Trophoblast cell (in vitro differentiated cells and primary cell): ENCODE measurements around the gene STX3. TPM values are rescaled to one million over a fixed set of nuclear protein-coding genes. Genes with fewer than 3 reads are reported as not detected.

Experiments
- DNase-seq, 2 donors: peaks; one replicate each; pipeline ENCODE4 v3.0.0-alpha.2; 2016
- H2AFZ ChIP-seq: 2 replicates; pipeline ENCODE4 v1.6.1; 2013; ENCODE audit warnings: low read length, moderate library complexity, mild to moderate bottlenecking; ENCODE audit not compliant: insufficient read depth, poor library complexity
- H2AK5ac ChIP-seq: 2 replicates; pipeline ENCODE4 v1.6.1; 2013; ENCODE audit warnings: mild to moderate bottlenecking, low read length
- H2BK120ac ChIP-seq: 2 replicates; pipeline ENCODE4 v1.6.1; 2013; ENCODE audit warnings: low read length, mild to moderate bottlenecking, moderate library complexity; ENCODE audit not compliant: insufficient read depth, poor library complexity
- H2BK12ac ChIP-seq: 2 replicates; pipeline ENCODE4 v1.6.1; 2013; ENCODE audit warnings: mild to moderate bottlenecking, low read length, moderate library complexity
- H2BK5ac ChIP-seq: 2 replicates; pipeline ENCODE4 v1.6.1; 2013; ENCODE audit warnings: low read length, low read depth, moderate library complexity, mild to moderate bottlenecking; ENCODE audit not compliant: poor library complexity
- H3K14ac ChIP-seq: 2 replicates; pipeline ENCODE4 v1.6.1; 2013; ENCODE audit warnings: mild to moderate bottlenecking, low read length
- H3K18ac ChIP-seq: 2 replicates; pipeline ENCODE4 v1.6.1; 2013; ENCODE audit warnings: mild to moderate bottlenecking, low read length
- H3K23ac ChIP-seq: 2 replicates; pipeline ENCODE4 v1.6.1; 2013; ENCODE audit warnings: low read length
- H3K27ac ChIP-seq: 2 replicates; pipeline ENCODE4 v1.5.1; 2013; ENCODE audit warnings: low read depth, mild to moderate bottlenecking, inconsistent platforms, low read length, moderate library complexity
- H3K27me3 ChIP-seq: 2 replicates; pipeline ENCODE4 v1.6.1; 2013; ENCODE audit warnings: inconsistent platforms, mild to moderate bottlenecking, low read length, moderate library complexity; ENCODE audit not compliant: insufficient read depth
- H3K36me3 ChIP-seq, 2 experiments: 1 replicate in 1 of 2; 2 replicates in 1 of 2; pipeline ENCODE4 v1.6.1; 2013; ENCODE audit warnings: low read length in 2 of 2, mild to moderate bottlenecking in 2 of 2, moderate library complexity in 1 of 2; ENCODE audit not compliant: insufficient read depth in 2 of 2, control insufficient read depth in 1 of 2
- H3K4ac ChIP-seq: 2 replicates; pipeline ENCODE4 v1.6.1; 2013; ENCODE audit warnings: low read depth, mild to moderate bottlenecking, low read length, moderate library complexity
- H3K4me1 ChIP-seq, 2 experiments: 1 replicate in 1 of 2; 2 replicates in 1 of 2; pipeline ENCODE4 v1.6.1; 2013; ENCODE audit warnings: low read length in 2 of 2, mild to moderate bottlenecking in 2 of 2, moderate library complexity in 1 of 2; ENCODE audit not compliant: insufficient read depth in 2 of 2, control insufficient read depth in 1 of 2
- H3K4me2 ChIP-seq: 2 replicates; pipeline ENCODE4 v1.6.1; 2013; ENCODE audit warnings: inconsistent platforms, mild to moderate bottlenecking, low read length, moderate library complexity
- H3K4me3 ChIP-seq: 2 replicates; pipeline ENCODE4 v1.5.1; 2013; ENCODE audit warnings: mild to moderate bottlenecking, low read depth, low read length, inconsistent platforms
- H3K79me1 ChIP-seq: one replicate; pipeline ENCODE4 v1.6.1; 2013; ENCODE audit warnings: low read length
- H3K79me2 ChIP-seq: 2 replicates; pipeline ENCODE4 v1.6.1; 2013; ENCODE audit warnings: low read length, mild to moderate bottlenecking; ENCODE audit not compliant: control insufficient read depth, insufficient read depth, poor library complexity
- H3K9ac ChIP-seq: 2 replicates; pipeline ENCODE4 v1.6.1; 2013; ENCODE audit warnings: mild to moderate bottlenecking, low read length
- H3K9me3 ChIP-seq: 2 replicates; pipeline ENCODE4 v1.6.1; 2013; ENCODE audit warnings: low read depth, mild to moderate bottlenecking, control low read depth, inconsistent platforms, low read length; ENCODE audit not compliant: insufficient read depth
- H4K12ac ChIP-seq: 2 replicates; pipeline ENCODE4 v1.6.1; 2013; ENCODE audit warnings: low read depth, mild to moderate bottlenecking, low read length, moderate library complexity
- H4K8ac ChIP-seq: 2 replicates; pipeline ENCODE4 v1.6.1; 2013; ENCODE audit warnings: low read depth, mild to moderate bottlenecking, low read length, moderate library complexity
- H4K91ac ChIP-seq: one replicate; pipeline ENCODE4 v1.6.1; 2013; ENCODE audit warnings: low read depth, mild to moderate bottlenecking, low read length, moderate library complexity
- WGBS: extraction: QIAGEN DNeasy Blood & Tissue Kit; methylation state at CpG from one replicate; pipeline ENCODE4 v1.1.7; 2013; ENCODE audit warnings: missing lambda C conversion rate; ENCODE audit not compliant: insufficient read length, insufficient coverage; ENCODE audit errors: extremely low coverage; 5-methylcytosine and 5-hydroxymethylcytosine counted together
- polyA plus RNA-seq: library from polyadenylated mRNA; stranded (reverse); fragments of 200-250 nt; gene quantifications from 2 replicates; pipeline ENCODE4 v1.2.3, GENCODE V29; 2013

Gene STX3
- 90.1 and 92.6 TPM in 2 replicates for polyA plus RNA-seq

- Histone ChIP-seq H3K18ac (peak within 1 kb of the TSS; percentile 94), H3K9ac (peak within 1 kb of the TSS; percentile 73), H3K14ac (peak within 1 kb of the TSS; percentile 96), H2AK5ac (peak within 1 kb of the TSS; percentile 28), H2BK120ac (peak within 1 kb of the TSS; percentile 95), H3K27ac (peak within 1 kb of the TSS; percentile 96), H3K4me3 (peak within 1 kb of the TSS; percentile 84), H2BK12ac (peak within 1 kb of the TSS; percentile 78), H4K12ac (peak within 1 kb of the TSS; percentile 85), H3K4me1 (peaks cover 6 to 23% of the 10 kb centered on the region in 2 experiments), H3K4me2 (peak within 1 kb of the TSS; percentile 89), H3K9me3 (no peaks in the 10 kb centered on the region), H2BK5ac (peak within 1 kb of the TSS; percentile 98), H3K27me3 (no peaks in the 10 kb centered on the region), H3K79me2 (peaks cover 21% of the 10 kb centered on the region), H3K36me3 (peaks cover 2 to 3% of the 10 kb centered on the region in 2 experiments), H4K8ac (peak within 1 kb of the TSS; percentile 95), H2AFZ (peak within 1 kb of the TSS; percentile 98), H3K79me1 (peaks cover 11% of the 10 kb centered on the region), H3K23ac (no peak within 1 kb of the TSS), H4K91ac (peak within 1 kb of the TSS; percentile 98), H3K4ac (peak within 1 kb of the TSS; percentile 81)
- peak; percentile 55 to 71 for DNase-seq
- WGBS, result no CpG with 5 or more reads among the region's 80 CpGs
Measured at GRCh38 chr11:59754859-59755700, at the start of gene STX3. TSS of gene STX3 (plus strand) at chr11:59755376. CDS start at chr11:59755606, 230 bp downstream.

GRCh38 chr11:59706518-59707285, 48.5 kb upstream of the STX3 start:
- H3K18ac ChIP-seq, result no peak overlapping the region
- no CpG with 5 or more reads among the region's 5 CpGs for WGBS

GRCh38 chr11:59707371-59707770, 47.8 kb upstream of the STX3 start:
- H2BK120ac ChIP-seq, result no peak overlapping the region
- no peaks in the 10 kb centered on the region for H3K79me2 ChIP-seq
- H4K91ac ChIP-seq, result no peak overlapping the region
- no peak overlapping the region for H3K18ac ChIP-seq
- no peak overlapping the region for H3K14ac ChIP-seq
- no peaks in the 10 kb centered on the region for H3K9me3 ChIP-seq
- no peaks in the 10 kb centered on the region for H3K27me3 ChIP-seq
- H3K36me3 ChIP-seq, result no peaks in the 10 kb centered on the region
- H2BK12ac ChIP-seq, result no peak overlapping the region
- no peak overlapping the region for H3K4me3 ChIP-seq
- H3K23ac ChIP-seq, result no peak overlapping the region
- no peak overlapping the region for H3K9ac ChIP-seq
- no peak for DNase-seq
- H3K79me1 ChIP-seq, result peaks cover 4% of the 10 kb centered on the region
- no peak overlapping the region for H3K4me2 ChIP-seq
- H4K8ac ChIP-seq, result no peak overlapping the region
- H3K4me1 ChIP-seq, result peaks cover 3% of the 10 kb centered on the region in 2 experiments
- H2BK5ac ChIP-seq, result peak overlapping the region; percentile 56
- WGBS, result no CpG with 5 or more reads among the region's 1 CpG
- H2AK5ac ChIP-seq, result no peak overlapping the region
- peak overlapping the region; percentile 64 for H3K27ac ChIP-seq
- H2AFZ ChIP-seq, result no peak overlapping the region
- no peak overlapping the region for H3K4ac ChIP-seq
- H4K12ac ChIP-seq, result no peak overlapping the region

More at GRCh38 chr11:59706518-59707285, 48.5 kb upstream of the STX3 start:
- Histone ChIP-seq H4K12ac (no peak overlapping the region), H2AK5ac (no peak overlapping the region), H2BK120ac (no peak overlapping the region), H4K91ac (no peak overlapping the region), H3K4me3 (no peak overlapping the region), H3K9ac (no peak overlapping the region), H3K27me3 (no peaks in the 10 kb centered on the region), H3K79me1 (peaks cover 4% of the 10 kb centered on the region), H3K14ac (no peak overlapping the region), H4K8ac (no peak overlapping the region), H2BK5ac (peak overlapping the region; percentile 56), H3K9me3 (no peaks in the 10 kb centered on the region), H3K4me1 (peaks cover 3% of the 10 kb centered on the region in 2 experiments), H3K79me2 (no peaks in the 10 kb centered on the region), H3K27ac (peak overlapping the region; percentile 64), H3K4me2 (no peak overlapping the region), H2BK12ac (no peak overlapping the region), H3K36me3 (no peaks in the 10 kb centered on the region), H2AFZ (no peak overlapping the region), H3K23ac (no peak overlapping the region), H3K4ac (no peak overlapping the region)
- peak; percentile 87 to 91 for DNase-seq

- Histone ChIP-seq H3K9ac (no peak overlapping the region), H3K4ac (no peak overlapping the region), H3K4me1 (peaks cover 3% of the 10 kb centered on the region in 2 experiments), H3K27ac (no peak overlapping the region), H3K18ac (no peak overlapping the region), H3K14ac (no peak overlapping the region), H3K36me3 (no peaks in the 10 kb centered on the region), H3K4me3 (no peak overlapping the region), H2BK120ac (no peak overlapping the region), H2BK12ac (no peak overlapping the region), H3K79me2 (no peaks in the 10 kb centered on the region), H2BK5ac (no peak overlapping the region), H3K79me1 (peaks cover 4% of the 10 kb centered on the region), H3K27me3 (no peaks in the 10 kb centered on the region), H2AK5ac (no peak overlapping the region), H2AFZ (no peak overlapping the region), H3K23ac (no peak overlapping the region), H4K91ac (no peak overlapping the region), H4K8ac (no peak overlapping the region), H3K9me3 (no peaks in the 10 kb centered on the region), H4K12ac (no peak overlapping the region), H3K4me2 (no peak overlapping the region)
- peak in 1 of 2 donors; percentile 46 for DNase-seq
- no CpG with 5 or more reads among the region's 1 CpG for whole genome bisulfite sequencing
Measured at GRCh38 chr11:59708537-59708936, 46.6 kb upstream of the STX3 start.
